MG63 (cell line): Measurements from ENCODE around the gene ABR. TPM values are rescaled to one million over a fixed set of nuclear protein-coding genes. Genes with fewer than 3 reads are reported as not detected.
"Not testable (repeated sequence)": the region's sequence is repeated elsewhere in the genome, so short reads cannot be mapped to it uniquely, and the experiment has no call there.

Experiments used
- DNase-seq: peaks from one replicate; pipeline ENCODE4 v3.0.0-alpha.2; 2020
- H3K27me3 ChIP-seq: fragments of 250-450 bp; sonication (Bioruptor Pico); 2 replicates; pipeline ENCODE4 v1.5.1; 2020; ENCODE audit warnings: mild to moderate bottlenecking, moderate library complexity
- H3K36me3 ChIP-seq: fragments of 250-450 bp; sonication (Bioruptor Pico); 2 replicates; pipeline ENCODE4 v1.5.1; 2020; ENCODE audit warnings: mild to moderate bottlenecking, moderate library complexity
- H3K4me3 ChIP-seq: fragments of 250-450 bp; sonication (Bioruptor Pico); 2 replicates; pipeline ENCODE4 v1.5.1; 2020; ENCODE audit warnings: mild to moderate bottlenecking, moderate library complexity
- H3K9me3 ChIP-seq: fragments of 250-450 bp; sonication (Bioruptor Pico); 2 replicates; pipeline ENCODE4 v1.5.1; 2020; ENCODE audit warnings: mild to moderate bottlenecking, moderate library complexity
- total RNA-seq: library from RNA; depleted of rRNA; stranded (reverse); fragments of >200 nt; shearing (Covaris generic); gene quantifications from 2 replicates; pipeline ENCODE4 v1.2.3, GENCODE V29; 2014; ENCODE audit warnings: low replicate concordance

The ABR gene
- total RNA-seq, 1 experiment from 2014 or later: 24.0 TPM

- Histone ChIP-seq H3K36me3 (peaks cover 2% of the 10 kb centered on the region), H3K27me3 (no peaks in the 10 kb centered on the region), H3K4me3 (no peak overlapping the region), H3K9me3 (no peaks in the 10 kb centered on the region)
- no peak for DNase-seq
Measured at GRCh38 chr17:1056761-1057160, 123.0 kb downstream of the ABR start.

- no peaks in the 10 kb centered on the region for H3K27me3 ChIP-seq
- H3K9me3 ChIP-seq: no peaks in the 10 kb centered on the region
- peak; percentile 19 for DNase-seq
- H3K4me3 ChIP-seq: no peak overlapping the region
- H3K36me3 ChIP-seq: peaks cover 2% of the 10 kb centered on the region
Measured at GRCh38 chr17:1055751-1056645, 123.8 kb downstream of the ABR start.

- DNase-seq: no peak
- H3K9me3 ChIP-seq: no peaks in the 10 kb centered on the region
- H3K36me3 ChIP-seq: peaks cover 2% of the 10 kb centered on the region
- no peak overlapping the region for H3K4me3 ChIP-seq
- H3K27me3 ChIP-seq: no peaks in the 10 kb centered on the region
Measured at GRCh38 chr17:1055231-1055630, 124.5 kb downstream of the ABR start.

GRCh38 chr17:1054656-1055055 lies 125.1 kb downstream of the ABR start:
- peaks cover 2% of the 10 kb centered on the region for H3K36me3 ChIP-seq
- no peaks in the 10 kb centered on the region for H3K9me3 ChIP-seq
- H3K4me3 ChIP-seq: no peak overlapping the region

DNA sequence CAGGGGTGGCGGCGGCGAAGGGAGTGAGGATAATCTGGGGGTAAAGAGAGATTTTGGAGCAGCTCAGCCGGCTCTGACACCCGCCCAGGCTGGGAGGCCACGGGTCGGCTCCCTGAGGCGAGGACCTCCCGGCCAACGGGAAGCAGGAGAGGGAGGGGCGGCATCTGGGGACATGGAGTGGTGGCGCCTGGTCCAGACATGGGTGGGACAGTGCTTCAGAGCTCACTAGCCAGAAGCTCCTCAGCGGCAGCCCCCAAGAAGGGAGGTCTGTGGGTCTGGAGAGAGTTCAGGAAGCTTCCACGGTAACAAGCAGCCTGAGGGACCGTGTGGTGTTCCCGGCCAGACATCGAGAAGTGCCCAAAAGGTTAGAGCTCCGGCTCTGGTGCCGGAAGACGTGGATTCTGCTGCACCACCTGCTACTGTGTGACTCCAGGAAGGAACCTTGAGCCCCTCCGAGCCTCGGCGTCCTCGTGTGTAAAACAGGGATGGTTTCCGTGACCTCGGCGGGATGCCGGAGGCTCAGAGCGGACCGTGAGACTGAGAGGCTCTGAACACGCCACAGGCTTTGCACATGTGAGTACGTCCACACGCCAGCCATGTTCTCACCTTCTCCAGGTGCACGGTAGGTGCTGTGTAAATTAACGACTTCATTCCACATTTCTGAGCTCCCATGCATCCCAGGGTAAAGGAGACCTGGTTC lies 126.0 kb downstream of the ABR start:
- Histone ChIP-seq H3K27me3 (no peaks in the 10 kb centered on the region), H3K36me3 (peaks cover 2% of the 10 kb centered on the region), H3K9me3 (no peaks in the 10 kb centered on the region), H3K4me3 (no peak overlapping the region)
- no peak for DNase-seq

More at GRCh38 chr17:1054656-1055055, 125.1 kb downstream of the ABR start:
- no peaks in the 10 kb centered on the region for H3K27me3 ChIP-seq
- no peak for DNase-seq

- no peaks in the 10 kb centered on the region for H3K9me3 ChIP-seq
- no peak for DNase-seq
- H3K27me3 ChIP-seq: no peaks in the 10 kb centered on the region
- no peaks in the 10 kb centered on the region; the same call in none of the 2 replicates for H3K36me3 ChIP-seq
- H3K4me3 ChIP-seq: no peak overlapping the region
Measured at GRCh38 chr17:1050996-1051925, 128.5 kb downstream of the ABR start.

DNA sequence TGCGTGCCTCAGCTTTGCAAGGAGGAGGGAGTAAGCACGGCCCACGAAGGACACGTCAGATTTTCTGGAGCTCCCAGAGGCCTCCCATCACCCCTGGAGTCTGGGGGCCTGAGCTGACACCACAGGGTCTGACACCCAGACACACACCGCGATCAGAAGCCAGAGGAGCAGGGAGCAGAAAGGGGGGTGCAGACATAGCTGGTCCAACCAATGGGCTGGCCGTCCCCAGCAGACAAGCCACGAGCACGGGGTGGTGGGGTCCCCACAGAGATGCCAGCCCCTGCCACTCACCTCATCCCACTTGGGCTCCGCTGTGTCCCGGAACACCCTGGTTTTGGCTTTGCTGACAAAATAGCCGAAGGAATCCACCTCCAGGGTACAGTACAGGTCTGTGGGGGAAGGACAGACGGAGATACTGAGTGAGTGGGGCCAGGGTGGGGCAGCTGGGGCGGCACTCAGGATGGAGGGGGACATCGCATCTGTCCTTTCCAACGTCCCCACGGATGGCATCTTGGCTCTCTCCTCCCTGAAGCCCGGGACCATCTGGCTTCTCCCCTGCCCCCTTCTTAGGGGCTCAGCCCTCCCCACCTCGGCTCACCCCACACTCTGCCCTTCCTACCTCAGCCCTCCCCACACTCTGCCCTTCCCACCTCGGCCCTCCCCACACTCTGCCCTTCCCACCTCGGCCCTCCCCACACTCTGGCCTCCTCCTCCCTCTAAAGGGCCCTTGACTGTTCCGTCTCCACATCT lies 129.4 kb downstream of the ABR start:
- no peaks in the 10 kb centered on the region for H3K9me3 ChIP-seq
- H3K27me3 ChIP-seq: no peaks in the 10 kb centered on the region
- H3K36me3 ChIP-seq: no peaks in the 10 kb centered on the region
- DNase-seq: no peak
- no peak overlapping the region for H3K4me3 ChIP-seq

DNA sequence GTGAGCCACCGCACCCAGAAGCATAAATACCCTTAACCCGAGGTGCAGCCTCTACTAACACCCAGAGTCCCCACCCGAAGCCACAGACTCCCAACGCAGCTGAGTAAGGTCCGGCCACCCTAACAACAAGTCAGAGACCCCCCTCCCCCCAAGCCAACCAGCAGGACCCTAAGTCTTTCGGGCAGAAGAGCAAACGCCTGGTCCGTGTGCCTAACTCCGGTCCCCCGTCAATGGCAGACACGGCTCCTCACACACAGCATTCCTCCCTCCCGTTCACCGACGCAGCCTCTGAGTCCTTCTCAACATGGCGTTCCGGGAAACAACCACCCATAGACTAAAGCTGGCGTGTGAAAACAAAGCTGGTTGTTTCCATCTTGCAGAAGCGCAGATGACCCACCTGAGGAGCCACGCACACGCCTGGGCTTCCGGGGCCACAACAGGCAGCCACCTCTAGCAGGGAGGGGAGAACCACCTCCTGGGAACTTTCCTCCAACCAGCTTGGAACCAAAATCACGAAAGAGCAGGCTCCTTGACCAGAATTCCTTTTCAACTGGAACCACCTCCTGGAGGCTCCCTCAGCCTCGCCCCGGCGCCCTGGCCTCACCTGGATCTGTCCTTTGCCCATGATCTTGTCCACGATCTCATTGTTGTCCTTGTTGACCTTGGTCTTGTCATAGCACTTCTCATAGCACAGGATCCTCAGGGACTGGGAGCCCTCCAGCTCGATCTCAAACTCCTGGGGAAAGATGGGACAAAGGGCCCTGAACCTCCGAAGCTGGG lies 130.1 kb downstream of the ABR start:
- no peak for DNase-seq
- H3K9me3 ChIP-seq: no peaks in the 10 kb centered on the region
- no peaks in the 10 kb centered on the region for H3K36me3 ChIP-seq
- H3K4me3 ChIP-seq: no peak overlapping the region
- H3K27me3 ChIP-seq: no peaks in the 10 kb centered on the region

GRCh38 chr17:1048516-1049115 lies 131.2 kb downstream of the ABR start:
- not testable (repeated sequence) for H3K36me3 ChIP-seq, DNase-seq, H3K27me3 ChIP-seq, H3K9me3 ChIP-seq, H3K4me3 ChIP-seq

DNA sequence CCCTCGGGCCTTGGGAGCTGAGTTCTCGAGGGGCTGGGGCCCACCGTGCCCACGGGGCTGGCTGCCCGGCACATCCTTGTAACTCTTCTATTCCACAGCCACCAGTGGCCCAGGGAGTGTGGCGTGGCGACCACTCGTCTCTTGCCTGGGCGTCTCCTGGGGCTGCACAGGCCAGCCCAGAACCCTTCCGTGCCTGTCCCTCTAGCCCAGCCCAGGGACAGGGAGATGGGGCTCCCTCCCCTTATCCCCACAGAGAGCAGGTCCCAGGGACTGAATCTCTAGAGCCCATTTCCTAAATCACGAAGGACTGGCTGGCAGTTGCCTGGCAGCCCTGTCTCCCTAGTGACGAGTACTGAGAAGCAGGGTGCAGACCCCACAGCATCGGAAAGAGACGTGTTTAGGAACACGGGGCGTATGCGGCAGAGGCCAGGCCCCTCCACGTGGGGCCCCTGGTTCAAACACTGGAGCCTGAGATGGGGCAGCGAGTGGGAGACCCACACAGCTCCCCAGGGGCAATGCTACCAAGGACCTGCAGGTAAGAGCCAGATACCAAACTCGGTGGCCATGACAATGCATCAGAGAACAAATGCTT lies 131.8 kb downstream of the ABR start:
- Histone ChIP-seq H3K27me3 (no peaks in the 10 kb centered on the region), H3K36me3 (no peaks in the 10 kb centered on the region), H3K4me3 (no peak overlapping the region), H3K9me3 (no peaks in the 10 kb centered on the region)
- DNase-seq: no peak

GRCh38 chr17:1047177-1047878 lies 132.5 kb downstream of the ABR start:
- DNase-seq: no peak

DNA sequence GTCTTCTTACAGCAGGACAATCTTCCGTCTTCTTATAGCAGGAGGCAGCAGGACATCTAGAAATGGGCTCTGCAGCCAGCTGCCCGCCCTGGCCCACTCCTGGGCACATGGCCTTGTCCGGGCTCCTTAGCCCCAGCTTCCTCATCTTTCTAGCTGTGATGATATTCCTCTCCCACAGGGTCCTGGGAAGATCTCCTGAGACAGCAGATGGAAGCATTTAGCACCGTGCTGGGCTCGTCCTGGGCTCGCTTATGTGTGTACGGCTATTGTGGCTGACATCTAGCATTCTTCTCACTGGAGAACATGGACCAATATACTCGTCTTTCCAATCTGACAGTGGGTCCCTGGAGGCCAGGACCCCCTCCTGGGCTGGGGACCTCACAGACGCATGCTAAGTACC lies 134.3 kb downstream of the ABR start:
- Histone ChIP-seq H3K4me3 (no peak overlapping the region), H3K27me3 (no peaks in the 10 kb centered on the region), H3K36me3 (no peaks in the 10 kb centered on the region), H3K9me3 (no peaks in the 10 kb centered on the region)
- DNase-seq: no peak

More at GRCh38 chr17:1047177-1047878, 132.5 kb downstream of the ABR start:
- Histone ChIP-seq H3K9me3 (no peaks in the 10 kb centered on the region), H3K27me3 (no peaks in the 10 kb centered on the region), H3K36me3 (no peaks in the 10 kb centered on the region), H3K4me3 (no peak overlapping the region)

- not testable (repeated sequence) for H3K27me3 ChIP-seq, H3K36me3 ChIP-seq, DNase-seq, H3K9me3 ChIP-seq, H3K4me3 ChIP-seq
Measured at GRCh38 chr17:1044387-1045009, 135.3 kb downstream of the ABR start.
